Brain microvascular endothelial cell (primary cell): Measurements from ENCODE around the gene DDTL.
A peak's percentile ranks its signal among the peaks of the same experiment; 100 is the strongest.
"Not testable (repeated sequence)": the region's sequence is repeated elsewhere in the genome, so short reads cannot be mapped to it uniquely, and the experiment has no call there.

Experiments used
- DNase-seq: peaks from one replicate; pipeline ENCODE4 v3.0.0-alpha.2; 2020
- H3K27ac ChIP-seq: fragments of 250-450 bp; sonication (Bioruptor Pico); 2 replicates; pipeline ENCODE4 v1.5.1; 2020; ENCODE audit warnings: mild to moderate bottlenecking, moderate library complexity
- H3K27me3 ChIP-seq: fragments of 250-450 bp; sonication (Bioruptor Pico); replicated peaks from 2 replicates; pipeline ENCODE4 v1.5.1; 2020; ENCODE audit warnings: mild to moderate bottlenecking
- H3K36me3 ChIP-seq: fragments of 250-450 bp; sonication (Bioruptor Pico); replicated peaks from 2 replicates; pipeline ENCODE4 v1.5.1; 2020; ENCODE audit warnings: mild to moderate bottlenecking
- H3K4me3 ChIP-seq: 2 replicates; pipeline ENCODE4 v1.5.1; 2011; ENCODE audit warnings: low read depth, mild to moderate bottlenecking, control low read depth, low read length, moderate library complexity
- CTCF ChIP-seq: IDR thresholded peaks from 2 replicates; pipeline ENCODE4 v1.5.1; 2011; ENCODE audit warnings: low read depth, mild to moderate bottlenecking, moderate library complexity, low read length, control low read depth, inconsistent platforms; ENCODE audit errors: missing control alignments
- in situ Hi-C: cut with HindIII; loops from 2 replicates; pipeline ENCODE4 v1.10.0; 2017; ENCODE audit warnings: low sequenced_read_pairs, low pct_ligation_motif_present

Gene DDTL

GRCh38 chr22:23939017-23939357, 27.7 kb upstream of the DDTL start:
- TF ChIP-seq CTCF, result no peak
- Histone ChIP-seq H3K36me3 (no peaks in the 10 kb centered on the region), H3K4me3 (no peak overlapping the region), H3K27ac (no peak overlapping the region), H3K27me3 (no peaks in the 10 kb centered on the region)
- DNase-seq, result no peak
- in situ Hi-C loops, result no loop called here

GRCh38 chr22:23940166-23940565, 26.5 kb upstream of the DDTL start:
- DNase-seq, in situ Hi-C loops, H3K36me3 ChIP-seq, H3K27ac ChIP-seq, H3K27me3 ChIP-seq, H3K4me3 ChIP-seq: not testable (repeated sequence)

GRCh38 chr22:23947391-23947790, 19.3 kb upstream of the DDTL start:
- H3K27me3 ChIP-seq, H3K27ac ChIP-seq, H3K36me3 ChIP-seq, in situ Hi-C loops, DNase-seq, H3K4me3 ChIP-seq: not testable (repeated sequence)

- H3K4me3 ChIP-seq, DNase-seq, in situ Hi-C loops, H3K27me3 ChIP-seq, H3K36me3 ChIP-seq, H3K27ac ChIP-seq: not testable (repeated sequence)
Observed at GRCh38 chr22:23949764-23950163, 16.9 kb upstream of the DDTL start.

- DNase-seq, result peak; percentile 35
- H3K27ac ChIP-seq, H3K4me3 ChIP-seq, H3K27me3 ChIP-seq, in situ Hi-C loops, H3K36me3 ChIP-seq: not testable (repeated sequence)
Observed at GRCh38 chr22:23951383-23951782, 15.3 kb upstream of the DDTL start.

- in situ Hi-C loops, H3K4me3 ChIP-seq, H3K27me3 ChIP-seq, DNase-seq, H3K36me3 ChIP-seq, H3K27ac ChIP-seq: not testable (repeated sequence)
Observed at GRCh38 chr22:23952794-23953405, 13.8 kb upstream of the DDTL start.

- DNase-seq, H3K27me3 ChIP-seq, H3K4me3 ChIP-seq, H3K27ac ChIP-seq, H3K36me3 ChIP-seq, in situ Hi-C loops: not testable (repeated sequence)
Observed at GRCh38 chr22:23953485-23953884, 13.2 kb upstream of the DDTL start.

- H3K36me3 ChIP-seq, H3K27me3 ChIP-seq, DNase-seq, H3K4me3 ChIP-seq, H3K27ac ChIP-seq, in situ Hi-C loops: not testable (repeated sequence)
Observed at GRCh38 chr22:23954193-23954990, 12.3 kb upstream of the DDTL start.

GRCh38 chr22:23954991-23955305, 11.7 kb upstream of the DDTL start:
- H3K27ac ChIP-seq, H3K36me3 ChIP-seq, H3K4me3 ChIP-seq, DNase-seq, H3K27me3 ChIP-seq, in situ Hi-C loops: not testable (repeated sequence)

- DNase-seq, H3K4me3 ChIP-seq, H3K27ac ChIP-seq, in situ Hi-C loops, H3K36me3 ChIP-seq, H3K27me3 ChIP-seq: not testable (repeated sequence)
Observed at GRCh38 chr22:23955886-23956285, 10.8 kb upstream of the DDTL start.
